IMR-90 (cell line): Measurements from ENCODE around the gene SEC23A.
"Not testable (repeated sequence)": the region's sequence is repeated elsewhere in the genome, so short reads cannot be mapped to it uniquely, and the experiment has no call there.

Source experiments
- BHLHE40 ChIP-seq: fragments of 150-350 bp; IDR thresholded peaks from 2 replicates; pipeline ENCODE4 v1.6.1; 2016; ENCODE audit warnings: mild to moderate bottlenecking, low read depth, low read length
- TF ChIP-seq, protein P1 (sequence below): conservative IDR thresholded peaks from 2 replicates; pipeline ENCODE4 v1.5.1; 2012; ENCODE audit warnings: mild to moderate bottlenecking, low read depth, low read length, improper control_type of control experiment

DNA sequence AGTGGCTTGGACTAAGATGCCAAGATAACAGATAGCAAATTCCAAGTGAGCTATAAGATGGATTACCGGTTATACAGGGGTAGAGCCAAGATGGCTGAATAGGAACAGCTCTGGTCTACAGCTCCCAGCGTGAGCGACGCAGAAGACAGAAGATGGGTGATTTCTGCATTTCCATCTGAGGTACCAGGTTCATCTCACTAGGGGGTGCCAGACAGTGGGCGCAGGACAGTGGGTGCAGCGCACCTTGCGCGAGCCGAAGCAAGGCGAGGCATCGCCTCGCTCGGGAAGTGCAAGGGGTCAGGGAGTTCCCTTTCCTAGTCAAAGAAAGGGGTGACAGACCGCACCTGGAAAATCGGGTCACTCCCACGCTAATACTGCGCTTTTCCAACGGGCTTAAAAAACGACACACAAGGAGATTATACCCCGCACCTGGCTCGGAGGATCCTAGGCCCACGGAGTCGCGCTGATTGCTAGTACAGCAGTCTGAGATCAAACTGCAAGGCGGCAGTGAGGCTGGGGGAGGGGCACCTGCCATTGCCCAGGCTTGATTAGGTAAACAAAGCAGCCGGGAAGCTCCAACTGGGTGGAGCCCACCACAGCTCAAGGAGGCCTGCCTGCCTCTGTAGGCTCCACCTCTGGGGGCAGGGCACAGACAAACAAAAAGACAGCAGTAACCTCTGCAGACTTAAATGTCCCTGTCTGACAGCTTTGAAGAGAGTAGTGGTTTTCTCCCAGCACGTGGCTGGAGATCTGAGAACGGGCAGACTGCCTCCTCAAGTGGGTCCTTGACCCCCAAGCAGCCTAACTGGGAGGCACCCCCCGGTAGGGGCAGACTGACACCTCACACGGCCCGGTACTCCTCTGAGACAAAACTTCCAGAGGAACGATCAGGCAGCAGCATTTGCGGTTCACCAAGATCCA is 85.7 kb downstream of the SEC23A start:
- TF ChIP-seq, protein P1, sequence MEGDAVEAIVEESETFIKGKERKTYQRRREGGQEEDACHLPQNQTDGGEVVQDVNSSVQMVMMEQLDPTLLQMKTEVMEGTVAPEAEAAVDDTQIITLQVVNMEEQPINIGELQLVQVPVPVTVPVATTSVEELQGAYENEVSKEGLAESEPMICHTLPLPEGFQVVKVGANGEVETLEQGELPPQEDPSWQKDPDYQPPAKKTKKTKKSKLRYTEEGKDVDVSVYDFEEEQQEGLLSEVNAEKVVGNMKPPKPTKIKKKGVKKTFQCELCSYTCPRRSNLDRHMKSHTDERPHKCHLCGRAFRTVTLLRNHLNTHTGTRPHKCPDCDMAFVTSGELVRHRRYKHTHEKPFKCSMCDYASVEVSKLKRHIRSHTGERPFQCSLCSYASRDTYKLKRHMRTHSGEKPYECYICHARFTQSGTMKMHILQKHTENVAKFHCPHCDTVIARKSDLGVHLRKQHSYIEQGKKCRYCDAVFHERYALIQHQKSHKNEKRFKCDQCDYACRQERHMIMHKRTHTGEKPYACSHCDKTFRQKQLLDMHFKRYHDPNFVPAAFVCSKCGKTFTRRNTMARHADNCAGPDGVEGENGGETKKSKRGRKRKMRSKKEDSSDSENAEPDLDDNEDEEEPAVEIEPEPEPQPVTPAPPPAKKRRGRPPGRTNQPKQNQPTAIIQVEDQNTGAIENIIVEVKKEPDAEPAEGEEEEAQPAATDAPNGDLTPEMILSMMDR: not testable (repeated sequence)
- TF ChIP-seq BHLHE40: not testable (repeated sequence)
